CD4-positive, alpha-beta T cell (primary cell): ENCODE results near the gene PRMT9. TPM values are rescaled to one million over a fixed set of nuclear protein-coding genes. Genes with fewer than 3 reads are reported as not detected.

Experiments used
- ATAC-seq: fragments of 200-7000 bp; cut with Tn5 transposase; one replicate; pipeline ENCODE4 v1.10.0; 2022; ENCODE audit warnings: mild to moderate bottlenecking; ENCODE audit not compliant: poor library complexity
- CTCF ChIA-PET: fragments of 350-600 bp; sonication (Branson Sonifier 250); formaldehyde crosslinking; loops from one replicate; lab custom pipeline; 2021; ENCODE audit warnings: antibody characterized with exemption, inconsistent platforms; lab: Charles Lee
- POLR2A ChIA-PET: fragments of 350-600 bp; sonication (Branson Sonifier 250); formaldehyde crosslinking; loops from one replicate; lab custom pipeline; 2021; ENCODE audit warnings: antibody characterized with exemption, inconsistent platforms; lab: Charles Lee
- DNase-seq, 14 experiments: peaks; one replicate each; pipeline ENCODE4 v3.0.0-alpha.2; 2013 to 2020; ENCODE audit warnings: mixed read lengths in 2 of 14
- H3K27ac ChIP-seq, 2 donors: one replicate each; pipeline versions ENCODE4 v1.5.1 to v1.7.0; 2013; ENCODE audit warnings: low read length in 2 of 2, low read depth in 1 of 2, mild to moderate bottlenecking in 1 of 2
- H3K27me3 ChIP-seq, 2 experiments: 1 replicate in 1 of 2; 2 replicates in 1 of 2; pipeline versions ENCODE4 v1.6.1 to v1.7.0; 2013; ENCODE audit warnings: low read length in 2 of 2, control low read depth in 1 of 2, mild to moderate bottlenecking in 1 of 2, moderate library complexity in 1 of 2; ENCODE audit not compliant: insufficient read depth in 2 of 2, control insufficient read depth in 1 of 2
- H3K36me3 ChIP-seq: one replicate; pipeline ENCODE4 v1.6.1; 2013; ENCODE audit warnings: low read length, control low read depth; ENCODE audit not compliant: insufficient read depth
- H3K4me1 ChIP-seq: one replicate; pipeline ENCODE4 v1.6.1; 2013; ENCODE audit warnings: low read length, control low read depth; ENCODE audit not compliant: insufficient read depth
- H3K4me3 ChIP-seq: one replicate; pipeline ENCODE4 v1.5.1; 2013; ENCODE audit warnings: mild to moderate bottlenecking, low read length, moderate library complexity
- H3K9me3 ChIP-seq, 2 experiments: 1 replicate in 1 of 2; 2 replicates in 1 of 2; pipeline versions ENCODE4 v1.6.1 to v1.7.0; 2013; ENCODE audit warnings: low read length in 2 of 2, mild to moderate bottlenecking in 2 of 2, control low read depth in 1 of 2, moderate library complexity in 1 of 2; ENCODE audit not compliant: control insufficient read depth in 1 of 2, insufficient read depth in 1 of 2
- H3K27ac Mint-ChIP-seq: one replicate; pipeline ENCODE4 v1.8.0; 2020; ENCODE audit warnings: mixed read lengths
- H3K27me3 Mint-ChIP-seq: one replicate; pipeline ENCODE4 v1.8.0; 2021; ENCODE audit warnings: mixed read lengths
- H3K36me3 Mint-ChIP-seq: one replicate; pipeline ENCODE4 v1.8.0; 2021; ENCODE audit warnings: low read depth, mixed read lengths
- H3K4me1 Mint-ChIP-seq: one replicate; pipeline ENCODE4 v1.8.0; 2021; ENCODE audit warnings: low read depth, mixed read lengths
- H3K4me3 Mint-ChIP-seq: one replicate; pipeline ENCODE4 v1.8.0; 2020; ENCODE audit warnings: mild to moderate bottlenecking, mixed read lengths
- H3K9me3 Mint-ChIP-seq: one replicate; pipeline ENCODE4 v1.8.0; 2020; ENCODE audit warnings: mixed read lengths
- intact Hi-C, 2 experiments: fragments of 100-400 bp; cut with DNase I in 1 of 2; cut with micrococcal nuclease in 1 of 2; formaldehyde crosslinking; loops; one replicate each; pipeline versions ENCODE4 v1.15.1 to v1.9.0; 2023 to 2025; cut with DNase I, micrococcal nuclease
- total RNA-seq, 174 experiments: library from RNA in 2 of 174; stranded (reverse) in 2 of 174; gene quantifications; one replicate each; pipeline ENCODE4 v1.2.3 and lab custom pipeline; 2021 to 2026
- TF ChIP-seq, protein P1 (sequence below): fragments of 200-600 bp; IDR thresholded peaks from one replicate; pipeline ENCODE4 v1.8.0; 2022; ENCODE audit warnings: antibody characterized with exemption, mild to moderate bottlenecking

PRMT9 gene
- total RNA-seq, 2 experiments from 2014 or later, result 21.0 to 21.1 TPM

GRCh38 chr4:147683188-147683591 lies 773 bp downstream of the PRMT9 start:
- Mint-ChIP-seq H3K4me3 (peak overlapping the region; percentile 98), H3K9me3 (no peaks in the 10 kb centered on the region), H3K4me1 (peaks cover 42% of the 10 kb centered on the region), H3K27me3 (peaks cover 14% of the 10 kb centered on the region), H3K27ac (peak overlapping the region; percentile 100), H3K36me3 (peaks cover 51% of the 10 kb centered on the region)
- no peaks in the 10 kb centered on the region for H3K9me3 ChIP-seq
- ATAC-seq (no peak), DNase-seq (peak in 4 of 14 experiments; percentile 23 to 49 (median 37))
- intact Hi-C loops, result loop anchor here in 1 of 2 experiments (2.0 to 10.0 kb wide), 2 partner anchors 66 to 762 kb away; partner anchors contain the start of genes NR3C2 and TMEM184C
- ChIA-PET POLR2A (interaction anchor here (0.7 to 3.8 kb wide), 5 partner anchors 40 to 759 kb away, joined by 3 to 87 read pairs (median 22); partner anchors contain the start of genes ARHGAP10, NR3C2 and TMEM184C), CTCF (interaction anchor here (1.0 to 1.5 kb wide), 4 partner anchors 34 to 184 kb away, joined by 3 to 4 read pairs (median 4); partner anchors contain the start of gene ARHGAP10)
- H3K27me3 ChIP-seq, result no peaks in the 10 kb centered on the region
- peaks cover 12% of the 10 kb centered on the region for H3K4me1 ChIP-seq
- peak overlapping the region; percentile 91 for H3K4me3 ChIP-seq
- H3K27ac ChIP-seq, result peak overlapping the region; percentile 79 to 93
- H3K36me3 ChIP-seq, result peaks cover 16% of the 10 kb centered on the region
- TF ChIP-seq, protein P1, sequence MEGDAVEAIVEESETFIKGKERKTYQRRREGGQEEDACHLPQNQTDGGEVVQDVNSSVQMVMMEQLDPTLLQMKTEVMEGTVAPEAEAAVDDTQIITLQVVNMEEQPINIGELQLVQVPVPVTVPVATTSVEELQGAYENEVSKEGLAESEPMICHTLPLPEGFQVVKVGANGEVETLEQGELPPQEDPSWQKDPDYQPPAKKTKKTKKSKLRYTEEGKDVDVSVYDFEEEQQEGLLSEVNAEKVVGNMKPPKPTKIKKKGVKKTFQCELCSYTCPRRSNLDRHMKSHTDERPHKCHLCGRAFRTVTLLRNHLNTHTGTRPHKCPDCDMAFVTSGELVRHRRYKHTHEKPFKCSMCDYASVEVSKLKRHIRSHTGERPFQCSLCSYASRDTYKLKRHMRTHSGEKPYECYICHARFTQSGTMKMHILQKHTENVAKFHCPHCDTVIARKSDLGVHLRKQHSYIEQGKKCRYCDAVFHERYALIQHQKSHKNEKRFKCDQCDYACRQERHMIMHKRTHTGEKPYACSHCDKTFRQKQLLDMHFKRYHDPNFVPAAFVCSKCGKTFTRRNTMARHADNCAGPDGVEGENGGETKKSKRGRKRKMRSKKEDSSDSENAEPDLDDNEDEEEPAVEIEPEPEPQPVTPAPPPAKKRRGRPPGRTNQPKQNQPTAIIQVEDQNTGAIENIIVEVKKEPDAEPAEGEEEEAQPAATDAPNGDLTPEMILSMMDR, result no peak

DNA sequence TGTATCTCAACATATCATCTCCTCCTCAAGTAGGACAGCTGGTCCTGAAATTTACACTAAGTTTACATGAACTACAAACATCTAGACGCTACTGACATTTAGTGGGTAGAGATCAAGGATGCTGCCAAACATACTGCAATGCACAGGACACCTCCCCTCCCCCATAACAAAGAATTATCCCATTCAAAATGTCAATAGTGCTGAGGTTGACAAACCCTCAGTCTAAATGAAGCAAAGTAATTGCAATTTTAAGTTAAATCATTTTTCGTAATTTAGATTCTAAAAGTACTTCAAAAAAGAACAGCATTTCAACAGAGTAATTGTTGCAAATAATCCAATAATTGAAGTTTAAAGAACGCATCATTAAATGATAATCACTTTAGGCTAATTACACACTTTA lies 1.2 kb downstream of the PRMT9 start:
- Mint-ChIP-seq H3K36me3 (peaks cover 55% of the 10 kb centered on the region), H3K27me3 (peaks cover 14% of the 10 kb centered on the region), H3K4me1 (peaks cover 42% of the 10 kb centered on the region), H3K4me3 (peak overlapping the region; percentile 98), H3K9me3 (no peaks in the 10 kb centered on the region), H3K27ac (peak overlapping the region; percentile 100)
- no peak for DNase-seq
- Histone ChIP-seq H3K4me3 (peak overlapping the region; percentile 91), H3K9me3 (no peaks in the 10 kb centered on the region), H3K36me3 (peaks cover 19% of the 10 kb centered on the region), H3K27me3 (no peaks in the 10 kb centered on the region), H3K27ac (no peak overlapping the region), H3K4me1 (peaks cover 12% of the 10 kb centered on the region)
- ChIA-PET POLR2A (interaction anchor here (0.7 to 3.8 kb wide), 4 partner anchors 39 to 760 kb away, joined by 3 to 87 read pairs (median 38); partner anchors contain the start of genes ARHGAP10, NR3C2 and TMEM184C), CTCF (interaction anchor here (1.4 kb wide), 1 partner anchor 184 kb away, joined by 4 read pairs; no protein-coding TSS in a partner anchor)
- intact Hi-C loops, result loop anchor here in 1 of 2 experiments (2.0 to 10.0 kb wide), 2 partner anchors 66 to 762 kb away; partner anchors contain the start of genes NR3C2 and TMEM184C
- TF ChIP-seq, protein P1, result no peak
- no peak for ATAC-seq

GRCh38 chr4:147678796-147679549 lies 5.0 kb downstream of the PRMT9 start:
- no peak overlapping the region for H3K27ac Mint-ChIP-seq
- intact Hi-C loops, result no loop called here

More at GRCh38 chr4:147678796-147679549, 5.0 kb downstream of the PRMT9 start:
- peak in 3 of 14 experiments; percentile 2 to 27 (median 4) for DNase-seq
- CTCF ChIA-PET, result interaction anchor here (0.7 kb wide), 1 partner anchor 61 kb away, joined by 3 read pairs; the partner anchor contains the start of gene TMEM184C
- Mint-ChIP-seq H3K9me3 (no peaks in the 10 kb centered on the region), H3K4me1 (peaks cover 38% of the 10 kb centered on the region), H3K27me3 (no peaks in the 10 kb centered on the region), H3K36me3 (peaks cover 61% of the 10 kb centered on the region), H3K4me3 (no peak overlapping the region)
- Histone ChIP-seq H3K36me3 (peaks cover 19% of the 10 kb centered on the region), H3K4me1 (peaks cover 10% of the 10 kb centered on the region), H3K27ac (no peak overlapping the region), H3K4me3 (no peak overlapping the region), H3K9me3 (no peaks in the 10 kb centered on the region), H3K27me3 (no peaks in the 10 kb centered on the region)
- POLR2A ChIA-PET, result no interaction called here
- ATAC-seq, result no peak
- TF ChIP-seq, protein P1, result no peak
